HG03378 (cell line): ENCODE data around the gene ARMH4.
A peak's percentile ranks its signal among the peaks of the same experiment; 100 is the strongest.

Experiments
- ATAC-seq: cut with Tn5 transposase; IDR thresholded peaks from one replicate; pipeline ENCODE4 v1.9.1; 2021; ENCODE audit warnings: mild to moderate bottlenecking, moderate library complexity; ENCODE audit not compliant: unreplicated experiment

The ARMH4 gene, protein sequence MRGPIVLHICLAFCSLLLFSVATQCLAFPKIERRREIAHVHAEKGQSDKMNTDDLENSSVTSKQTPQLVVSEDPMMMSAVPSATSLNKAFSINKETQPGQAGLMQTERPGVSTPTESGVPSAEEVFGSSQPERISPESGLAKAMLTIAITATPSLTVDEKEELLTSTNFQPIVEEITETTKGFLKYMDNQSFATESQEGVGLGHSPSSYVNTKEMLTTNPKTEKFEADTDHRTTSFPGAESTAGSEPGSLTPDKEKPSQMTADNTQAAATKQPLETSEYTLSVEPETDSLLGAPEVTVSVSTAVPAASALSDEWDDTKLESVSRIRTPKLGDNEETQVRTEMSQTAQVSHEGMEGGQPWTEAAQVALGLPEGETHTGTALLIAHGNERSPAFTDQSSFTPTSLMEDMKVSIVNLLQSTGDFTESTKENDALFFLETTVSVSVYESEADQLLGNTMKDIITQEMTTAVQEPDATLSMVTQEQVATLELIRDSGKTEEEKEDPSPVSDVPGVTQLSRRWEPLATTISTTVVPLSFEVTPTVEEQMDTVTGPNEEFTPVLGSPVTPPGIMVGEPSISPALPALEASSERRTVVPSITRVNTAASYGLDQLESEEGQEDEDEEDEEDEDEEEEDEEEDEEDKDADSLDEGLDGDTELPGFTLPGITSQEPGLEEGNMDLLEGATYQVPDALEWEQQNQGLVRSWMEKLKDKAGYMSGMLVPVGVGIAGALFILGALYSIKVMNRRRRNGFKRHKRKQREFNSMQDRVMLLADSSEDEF

DNA sequence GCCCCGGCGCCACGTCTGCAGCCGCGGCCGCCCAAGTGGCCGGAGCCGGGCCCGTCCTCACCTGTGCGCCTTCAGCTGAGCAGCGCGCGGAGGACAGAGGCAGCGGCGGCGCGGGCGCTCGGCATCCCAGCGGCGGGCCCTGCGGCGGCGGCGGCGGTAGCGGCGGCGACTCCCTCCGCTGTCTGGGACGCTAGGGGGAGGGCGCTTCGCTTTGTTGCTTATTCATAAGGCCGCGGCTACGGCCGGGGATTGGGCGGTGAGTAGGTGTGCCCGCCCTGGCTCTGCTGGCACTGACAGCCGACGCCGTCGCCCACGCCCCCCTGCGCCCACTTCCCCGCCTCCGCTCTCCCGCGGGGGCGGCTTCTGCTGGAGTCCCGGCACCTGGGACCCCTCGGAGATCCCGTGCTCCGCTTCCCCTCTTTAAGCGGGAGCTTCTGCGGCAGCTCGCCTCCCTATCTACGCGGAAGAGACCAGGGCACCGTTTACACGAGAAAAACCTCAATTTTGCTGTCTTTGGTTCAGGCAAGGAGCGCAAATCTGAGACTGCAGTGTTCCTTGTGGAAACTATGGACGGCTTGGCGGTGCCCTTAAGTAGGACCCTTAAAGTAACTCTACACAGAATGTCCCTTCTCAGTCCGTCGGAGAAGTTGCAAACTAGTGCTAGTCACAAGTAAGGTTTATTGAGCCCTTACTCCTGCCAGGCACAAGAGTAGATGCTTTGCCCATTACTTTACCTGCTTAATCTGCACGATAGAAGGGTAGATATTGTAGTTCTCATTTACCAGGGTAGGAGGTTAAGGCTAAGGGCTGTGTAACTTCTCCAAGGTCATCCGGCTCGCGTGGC, at the start of gene ARMH4:
Gene ARMH4 (minus strand): TSS at position 200 of the 844 bp plus-strand sequence. CDS start 12,855 bp downstream, outside the sequence.
- ATAC-seq = peak; percentile 90

DNA sequence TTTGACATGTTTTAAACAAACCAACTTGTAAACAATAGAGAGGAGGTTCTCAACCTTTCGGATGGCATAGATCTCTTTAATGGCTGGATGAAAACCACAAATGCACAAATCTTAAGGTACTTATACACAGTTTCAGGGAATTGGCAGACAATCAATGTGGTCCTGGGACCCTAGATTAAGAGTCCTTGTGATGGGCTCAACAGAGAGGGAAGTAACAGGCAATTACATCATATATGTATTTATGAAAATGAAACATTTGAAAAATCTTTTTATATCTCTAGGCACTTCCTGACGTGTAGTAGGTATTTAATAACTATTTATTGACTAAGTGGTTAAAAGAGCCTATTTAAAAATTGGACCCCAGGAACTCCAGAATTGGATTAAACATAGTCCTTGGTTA, 48.8 kb upstream of the ARMH4 start:
- ATAC-seq = no peak

DNA sequence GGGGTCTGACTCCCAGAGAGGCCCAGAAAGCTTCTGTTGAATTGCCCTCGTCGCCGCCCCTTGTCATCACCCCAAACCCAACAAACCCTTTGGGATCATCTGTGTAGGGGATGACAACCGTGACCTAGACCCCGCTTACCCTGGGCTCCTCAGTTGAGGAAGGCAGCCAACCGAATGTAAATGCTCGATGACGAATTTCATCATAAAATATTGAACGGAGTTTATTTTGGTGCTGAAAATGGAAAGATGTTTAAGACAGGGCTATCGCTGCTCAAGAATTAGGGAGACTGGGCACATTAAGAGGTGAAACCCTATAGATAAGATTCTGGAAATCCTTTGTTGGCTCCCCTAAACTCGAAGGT, 48.4 kb upstream of the ARMH4 start:
- no peak for ATAC-seq

DNA sequence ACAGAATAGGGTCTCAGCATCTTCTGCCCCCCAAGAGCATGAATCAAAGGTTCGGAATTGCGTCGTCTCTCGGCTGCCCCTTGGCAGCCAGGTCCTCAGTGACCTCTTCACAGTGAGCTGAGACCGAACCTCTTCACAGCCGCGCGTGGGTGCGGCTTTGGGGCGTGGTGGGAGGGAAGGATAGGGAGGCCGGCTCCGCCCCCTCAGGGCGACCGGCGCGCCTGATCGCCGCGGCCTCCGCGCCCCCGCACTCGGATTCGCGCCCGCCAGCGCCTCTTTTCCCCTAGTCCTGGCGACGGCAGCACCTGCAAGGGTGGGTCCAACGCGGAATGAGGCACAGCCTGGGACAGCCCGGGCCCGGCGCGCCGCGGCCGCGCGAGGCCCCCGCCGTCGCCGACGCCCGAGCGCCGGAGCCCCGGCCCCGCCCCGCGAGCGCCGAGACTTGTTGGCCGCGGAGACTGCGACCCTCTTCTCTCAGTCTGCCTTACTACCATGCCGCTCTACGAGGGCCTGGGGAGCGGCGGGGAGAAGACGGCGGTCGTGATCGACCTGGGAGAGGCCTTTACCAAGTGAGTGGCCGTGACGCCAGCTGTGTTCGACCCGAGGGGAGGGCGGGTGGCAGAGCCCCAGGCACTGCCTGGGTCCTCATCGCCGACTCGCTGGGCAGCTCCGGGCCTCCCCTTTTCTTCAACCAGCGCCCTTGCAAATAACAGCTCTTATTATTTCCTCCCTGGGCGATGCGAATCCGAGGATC, 47.9 kb upstream of the ARMH4 start, which contains the start of gene ACTR10:
Gene ACTR10 (plus strand): TSS at position 424 of the 754 bp plus-strand sequence. CDS start 69 bp downstream, at position 493.
- peak; percentile 88 for ATAC-seq

DNA sequence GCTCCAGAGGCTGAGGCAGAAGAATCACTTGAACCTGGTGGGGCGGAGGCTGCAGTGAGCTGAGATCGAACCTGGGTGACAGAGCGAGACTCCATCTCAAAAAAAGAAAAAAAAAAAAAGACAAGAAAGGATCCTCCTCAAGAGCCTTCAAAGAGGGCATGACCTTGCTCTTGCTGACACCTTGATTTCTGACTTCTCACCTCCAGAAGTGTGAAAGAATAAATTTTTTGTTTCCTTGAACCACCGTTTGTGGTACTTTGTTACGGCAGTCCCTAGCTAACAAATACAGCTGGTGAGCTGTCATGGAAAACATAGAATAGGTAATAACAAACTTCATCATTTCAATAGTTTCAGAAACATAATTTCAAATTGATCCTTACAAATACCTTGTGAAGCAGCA, 46.1 kb upstream of the ARMH4 start:
- ATAC-seq = no peak

DNA sequence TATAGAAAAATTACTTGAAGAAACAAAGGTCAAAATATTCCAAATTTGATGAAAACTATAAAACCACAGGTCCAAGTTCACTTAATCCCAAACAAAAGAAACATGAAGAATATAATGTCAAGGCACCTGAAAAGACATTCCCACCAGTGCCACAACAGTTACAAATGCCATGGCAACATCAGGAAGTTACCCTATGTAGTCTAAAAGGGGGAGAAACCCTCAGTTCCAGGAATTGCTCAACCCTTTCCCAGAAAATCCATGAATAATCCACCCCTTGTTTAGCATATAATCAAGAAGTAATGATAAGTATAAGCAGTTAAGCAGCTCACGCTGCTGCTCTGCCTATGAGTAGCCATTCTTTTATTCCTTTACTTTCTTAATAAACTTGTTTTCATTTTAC, 44.2 kb upstream of the ARMH4 start:
- no peak for ATAC-seq

DNA sequence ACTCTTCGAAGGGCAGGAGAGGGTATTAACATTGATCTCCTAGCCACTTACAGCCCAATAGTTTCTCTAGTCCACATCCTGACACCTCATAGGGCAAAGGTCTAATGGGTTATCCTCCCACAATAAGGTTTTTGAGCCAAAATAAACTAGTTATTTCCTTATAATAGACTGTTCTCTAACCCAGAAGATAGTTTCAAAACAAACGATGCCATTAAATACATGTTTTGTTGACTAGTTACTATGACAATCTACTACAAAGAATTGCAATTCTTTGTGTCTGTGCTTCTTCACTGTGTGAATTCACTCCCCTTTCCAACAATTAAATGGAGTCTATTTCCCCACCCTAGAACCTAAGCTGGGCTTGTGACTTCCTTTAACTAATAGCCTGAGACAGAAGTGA, 41.5 kb upstream of the ARMH4 start:
- ATAC-seq = no peak

DNA sequence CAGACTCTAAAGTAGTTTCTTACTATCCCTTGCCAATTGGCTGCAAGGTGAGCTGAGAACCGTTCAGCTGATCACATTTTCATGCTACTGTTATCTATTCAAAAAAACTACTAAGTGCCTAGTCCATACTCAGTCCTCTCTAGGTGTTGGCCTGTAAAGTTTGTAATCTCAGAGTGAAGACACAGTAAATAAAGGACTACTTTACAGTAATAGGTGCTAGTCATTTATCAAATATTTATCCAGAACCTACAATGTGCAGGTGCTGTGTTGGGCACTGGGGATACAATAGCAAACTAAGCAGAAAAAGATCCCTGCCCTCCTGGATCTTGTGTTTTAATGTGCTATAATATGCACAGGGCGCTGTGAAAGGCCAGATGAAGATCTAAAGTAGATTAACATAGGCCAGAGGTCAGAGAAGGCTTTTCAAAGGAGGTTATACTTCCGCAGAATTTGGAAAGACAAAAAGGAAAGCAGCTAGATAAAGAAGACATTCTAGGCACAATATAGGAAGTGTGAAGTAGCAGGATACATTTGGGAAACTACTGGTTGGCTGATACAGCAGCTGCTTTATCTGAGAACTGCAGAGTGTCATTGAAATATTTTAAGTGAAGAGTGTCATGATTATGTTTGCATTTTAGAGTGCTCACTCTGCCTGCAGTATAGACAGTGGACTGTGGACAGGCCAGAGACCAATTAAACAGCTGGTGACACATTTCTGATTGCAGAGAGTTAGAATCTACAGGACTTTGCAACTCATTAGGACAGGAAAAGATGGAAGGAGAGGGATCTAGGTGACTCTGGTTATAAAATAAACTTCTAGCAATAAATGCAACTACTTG, 40.0 kb upstream of the ARMH4 start:
- ATAC-seq = no peak

DNA sequence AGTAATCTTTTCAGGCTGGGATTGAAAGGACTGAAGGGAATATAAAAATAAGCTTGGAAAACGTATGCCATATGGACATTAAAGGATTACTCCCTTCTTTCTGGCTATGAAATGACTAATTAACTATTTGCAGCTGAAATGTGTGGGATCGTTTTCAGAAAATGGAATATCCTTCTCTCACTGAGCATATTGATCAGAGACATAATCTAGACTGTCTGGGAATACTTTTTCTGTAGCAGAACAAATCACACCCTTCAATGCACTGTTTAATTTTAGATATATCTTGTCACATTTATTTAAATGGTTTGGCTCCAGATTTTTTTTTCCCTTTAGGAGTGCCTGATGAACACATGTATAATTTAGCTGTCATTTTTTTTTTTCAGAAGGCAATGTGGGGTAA, 37.2 kb upstream of the ARMH4 start:
- no peak for ATAC-seq

DNA sequence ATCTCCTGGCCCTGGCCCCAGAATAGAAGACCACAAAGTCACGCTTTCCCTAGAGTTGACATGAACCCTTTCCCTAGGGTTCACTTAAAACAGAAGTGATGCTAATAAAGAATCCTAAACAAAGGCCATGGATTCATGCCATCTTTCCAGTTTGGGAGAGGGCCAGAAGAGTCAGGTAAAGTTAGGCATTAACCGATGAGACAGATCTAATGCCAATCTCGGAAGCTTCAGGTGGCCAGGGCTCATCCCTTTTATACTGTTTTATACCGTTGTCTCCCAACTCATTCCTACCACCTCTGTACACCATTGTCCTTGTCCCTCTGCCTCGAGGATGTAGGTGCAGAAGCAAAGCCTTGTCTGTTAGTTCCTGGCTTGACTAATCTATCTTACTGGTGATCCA, 25.1 kb upstream of the ARMH4 start:
- no peak for ATAC-seq

DNA sequence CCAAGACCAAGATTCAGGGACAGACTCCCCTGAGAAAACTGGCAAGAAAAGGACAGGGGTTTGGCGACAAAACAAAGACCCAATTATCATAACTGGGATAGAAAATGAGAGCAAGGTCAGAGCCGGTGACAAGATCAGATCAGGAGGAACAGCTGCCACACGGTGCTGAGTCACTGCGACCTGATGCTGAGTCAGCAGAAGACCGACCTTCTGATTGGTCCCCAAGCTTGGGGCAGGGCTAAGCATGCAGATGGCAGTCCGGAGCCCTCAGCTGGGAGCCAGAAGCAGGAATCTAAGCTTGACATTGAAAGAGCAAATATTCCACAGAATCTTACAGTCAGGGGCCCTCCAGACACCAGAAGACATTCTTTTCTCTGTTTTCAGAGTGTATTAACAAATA, 19.1 kb upstream of the ARMH4 start:
- peak; percentile 88 for ATAC-seq

DNA sequence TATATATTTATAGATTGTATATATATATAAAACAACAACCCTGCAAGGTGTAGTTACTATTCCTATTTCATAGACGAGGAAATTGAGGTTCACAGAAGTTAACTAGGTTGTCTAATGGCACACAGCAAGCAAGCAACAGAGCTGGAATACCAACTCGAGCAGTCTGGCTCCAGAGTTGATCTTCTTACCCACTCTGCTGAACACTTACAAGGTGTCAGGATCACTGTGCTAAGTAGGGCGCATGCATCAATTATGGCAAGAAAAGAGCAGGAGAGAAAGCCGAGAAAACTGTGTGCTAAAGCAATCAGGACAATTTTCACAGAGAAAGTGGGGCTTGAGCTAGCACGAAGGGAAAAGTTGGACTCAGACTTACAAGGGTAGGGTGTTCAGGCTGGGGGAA, 15.9 kb upstream of the ARMH4 start:
- no peak for ATAC-seq

DNA sequence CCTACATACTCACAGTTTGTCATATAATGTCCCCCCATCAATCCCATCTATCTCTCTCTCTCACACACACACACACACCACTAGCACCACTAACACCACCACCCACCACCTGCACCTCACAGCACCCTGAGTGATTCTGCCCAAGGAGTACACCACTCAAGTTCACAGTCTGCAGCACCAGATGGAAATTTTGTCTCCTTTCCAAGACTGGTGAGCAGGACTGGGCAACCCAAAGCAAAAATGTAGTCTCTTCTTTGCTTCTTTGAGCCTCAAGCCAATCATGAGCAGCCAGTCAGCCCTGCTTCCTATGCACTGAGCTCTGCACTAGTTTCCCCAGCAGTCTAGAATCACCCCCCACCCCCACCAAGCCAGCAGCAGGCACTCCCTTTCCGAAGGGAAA, 15.0 kb upstream of the ARMH4 start:
- no peak for ATAC-seq

DNA sequence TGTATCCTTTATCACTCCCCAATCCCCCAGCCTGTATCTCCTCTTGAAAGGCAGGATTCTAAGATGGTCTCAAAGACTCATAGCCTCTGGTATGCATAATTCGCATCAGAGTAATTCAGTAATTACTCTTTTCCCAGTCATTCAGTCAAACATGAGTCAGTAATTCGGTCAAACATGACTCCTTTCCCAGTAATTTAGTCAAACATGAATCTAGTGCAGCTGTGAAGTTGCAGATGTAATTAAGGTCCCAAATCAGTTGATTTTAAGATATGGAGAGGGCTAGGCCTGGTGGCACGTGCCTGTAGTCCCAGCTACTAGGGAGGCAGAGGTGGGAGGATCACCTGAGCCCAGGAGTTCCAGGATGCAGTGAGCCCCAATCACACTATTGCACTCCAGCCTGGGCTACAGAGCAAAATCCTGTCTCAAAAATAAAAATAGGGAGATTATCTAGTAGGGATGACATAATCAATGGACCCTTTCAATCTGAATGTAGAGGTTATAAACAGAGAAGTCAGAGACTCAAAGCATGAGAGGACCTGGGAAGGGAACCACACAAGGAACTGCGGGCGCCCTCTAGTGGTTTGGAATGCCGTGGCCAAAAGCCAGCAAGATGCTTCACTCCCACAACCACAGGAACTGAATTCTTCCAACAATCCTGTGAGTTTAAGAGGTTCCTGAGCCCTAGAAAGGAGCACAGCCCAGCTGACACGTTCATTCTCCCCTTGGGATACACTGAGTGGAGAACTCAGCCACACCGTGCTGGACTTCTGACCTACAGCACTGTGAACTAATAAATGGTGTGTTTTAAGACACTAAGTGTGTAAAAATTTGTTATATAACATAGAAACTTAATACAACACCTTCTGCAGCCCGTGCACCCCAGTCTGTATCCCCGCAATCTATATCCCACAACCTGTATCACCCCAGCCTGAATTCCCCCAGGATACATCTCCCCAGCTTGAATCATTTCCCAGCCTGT, 14.3 kb upstream of the ARMH4 start:
- ATAC-seq = peak; percentile 45

DNA sequence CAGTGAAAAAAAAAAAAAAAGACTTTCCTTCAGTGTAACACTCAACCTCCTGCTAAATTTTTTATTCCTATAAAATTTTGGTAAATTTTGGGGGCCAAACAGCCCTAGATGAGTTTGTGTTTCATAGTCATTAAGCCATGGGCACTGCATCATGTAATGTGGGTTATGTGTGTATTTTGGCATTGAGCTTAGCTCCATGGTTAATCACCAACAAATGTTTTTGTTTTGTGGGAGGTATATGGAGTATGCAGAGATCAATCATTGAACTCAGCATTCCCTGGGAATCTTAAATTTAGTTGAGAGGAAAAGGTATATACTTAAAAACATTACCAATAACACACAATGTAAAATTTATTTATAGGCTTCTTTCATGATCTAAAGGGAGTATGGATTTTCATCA, 8.5 kb upstream of the ARMH4 start:
- ATAC-seq = no peak

DNA sequence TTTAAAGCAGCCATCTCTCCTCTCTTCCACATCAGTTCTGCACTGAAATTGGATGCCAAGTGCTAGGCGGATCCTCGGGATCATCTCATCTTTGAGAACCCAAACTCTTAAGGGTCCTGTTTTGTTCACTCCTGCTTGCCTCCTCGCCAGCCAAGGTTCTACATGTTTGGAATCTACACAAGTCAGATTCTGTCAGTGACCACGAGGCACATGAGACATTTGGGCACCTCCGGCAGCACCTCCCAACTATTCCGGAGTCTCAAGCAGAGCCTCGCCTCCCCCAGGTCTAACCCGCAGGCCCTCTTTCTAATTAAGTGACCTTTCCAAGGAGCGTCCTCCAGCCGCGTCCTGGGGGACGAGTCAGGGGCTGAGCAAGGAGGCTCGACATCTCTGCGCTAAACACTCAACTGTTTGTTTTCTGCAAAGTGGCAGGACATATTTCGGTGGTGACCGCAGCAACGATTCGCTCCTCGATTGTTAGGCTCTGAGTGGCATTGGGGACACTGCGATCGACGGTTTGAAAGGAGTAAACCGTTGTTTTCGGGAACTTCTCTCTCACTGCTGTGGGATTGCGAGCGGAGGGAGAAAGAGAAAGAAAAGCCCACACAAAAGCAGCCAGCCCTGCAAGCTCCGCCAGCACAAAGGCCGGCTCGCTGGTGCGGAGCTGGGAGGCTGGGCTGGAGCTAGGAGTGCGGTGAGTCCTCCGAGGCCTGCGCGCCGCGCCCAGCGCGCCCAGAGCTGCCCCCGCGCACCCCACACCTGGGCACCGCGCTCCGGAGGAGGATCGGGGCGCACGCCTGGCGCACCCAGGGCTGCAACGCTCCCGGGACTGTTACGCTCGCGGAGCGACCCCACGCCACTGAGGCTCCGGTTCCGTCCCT, 640 bp downstream of the ARMH4 start:
- peak; percentile 31 for ATAC-seq

DNA sequence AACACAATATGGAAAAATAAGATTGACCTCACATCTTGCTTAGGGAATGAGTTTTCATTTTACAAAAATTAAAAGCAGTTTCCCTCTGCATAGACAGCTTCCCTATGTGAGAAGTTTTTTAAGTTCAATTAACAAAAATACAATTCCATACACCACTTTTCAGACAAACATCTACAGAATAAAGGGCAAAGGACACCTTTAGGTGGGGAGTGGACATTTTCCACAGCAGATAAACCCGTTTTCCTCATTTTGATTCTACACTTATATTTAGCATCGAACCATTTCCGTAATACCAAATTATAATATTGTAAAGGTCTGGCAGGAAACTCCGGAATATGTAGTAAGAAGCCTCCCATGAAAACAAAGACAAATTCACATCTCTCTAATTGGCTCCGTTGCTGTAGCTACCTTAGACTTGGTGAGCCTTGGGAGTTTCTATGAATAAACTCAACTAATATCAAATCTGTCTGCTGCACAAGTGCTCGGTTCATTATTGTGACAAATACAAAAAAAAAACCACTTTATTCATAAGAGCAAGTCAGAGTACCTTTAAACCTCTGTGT, 1.7 kb downstream of the ARMH4 start:
- ATAC-seq = no peak
